Measurements from ENCODE around the gene ZNF284.
A peak's percentile ranks its signal among the peaks of the same experiment; 100 is the strongest.

ZNF284 gene

GRCh38 chr19:44071824-44072542 is at the start of gene ZNF284:
ZNF284 (plus strand) TSS chr19:44072159; CDS start chr19:44076390, 4,231 bp downstream.
- no peak within 1 kb of the TSS for H3K4me2 ChIP-seq (ENCODE audit: low read length)
- TF ChIP-seq EZH2phosphoT487 (IDR thresholded peaks at IDR 0.05; ENCODE audit: low read depth), result no peak
- TF ChIP-seq CTCF (IDR thresholded peaks at IDR 0.05; ENCODE audit: low read depth, low read length), result no peak
- no peaks in the 10 kb centered on the region for H3K79me2 ChIP-seq (ENCODE audit: low read length)
- H3K27me3 ChIP-seq (ENCODE audit: low read depth, low read length), result no peaks in the 10 kb centered on the region
- no peak within 1 kb of the TSS for H3K27ac ChIP-seq (ENCODE audit: low read length)
- no peak within 1 kb of the TSS for H2AFZ ChIP-seq (ENCODE audit: low read depth, low read length)
- H3K36me3 ChIP-seq (replicated peaks; ENCODE audit: low read depth, low read length), result no peaks in the 10 kb centered on the region
- no peaks in the 10 kb centered on the region for H4K20me1 ChIP-seq (ENCODE audit: insufficient read depth, low read length)
- H3K4me1 ChIP-seq (ENCODE audit: low read length), result no peaks in the 10 kb centered on the region
- H3K9ac ChIP-seq (ENCODE audit: low read length), result no peak within 1 kb of the TSS
- H3K9me3 ChIP-seq (ENCODE audit: insufficient read depth, low read length), result peaks cover under 1% of the 10 kb centered on the region; the same call in 1 of the 2 replicates
- no peak within 1 kb of the TSS for H3K4me3 ChIP-seq (ENCODE audit: low read length)

GRCh38 chr19:44024900-44025216 is 47.1 kb upstream of the ZNF284 start:
- H3K9ac ChIP-seq (ENCODE audit: low read length), result peak overlapping the region; percentile 61
- no peaks in the 10 kb centered on the region for H4K20me1 ChIP-seq (ENCODE audit: insufficient read depth, low read length)

GRCh38 chr19:44025217-44025936 is 46.6 kb upstream of the ZNF284 start, which contains the start of gene ZNF222:
ZNF222 (plus strand) TSS chr19:44025379; CDS start chr19:44025437, 58 bp downstream.
- Histone ChIP-seq H2AFZ (ENCODE audit: low read depth, low read length) (peak within 1 kb of the TSS; percentile 98), H3K27ac (ENCODE audit: low read length) (no peak within 1 kb of the TSS), H3K9me3 (ENCODE audit: insufficient read depth, low read length) (0 out of 2 replicates have a peak, but pooled peaks cover 6% of the 10 kb centered on the region), H3K36me3 (replicated peaks; ENCODE audit: low read depth, low read length) (peaks cover 37% of the 10 kb centered on the region), H3K27me3 (ENCODE audit: low read depth, low read length) (no peaks in the 10 kb centered on the region), H3K79me2 (ENCODE audit: low read length) (no peaks in the 10 kb centered on the region), H4K20me1 (ENCODE audit: insufficient read depth, low read length) (no peaks in the 10 kb centered on the region), H3K4me3 (ENCODE audit: low read length) (peak within 1 kb of the TSS; percentile 78), H3K9ac (ENCODE audit: low read length) (peak within 1 kb of the TSS; percentile 61), H3K4me2 (ENCODE audit: low read length) (peak within 1 kb of the TSS; percentile 53), H3K4me1 (ENCODE audit: low read length) (no peaks in the 10 kb centered on the region)
- TF ChIP-seq CTCF (IDR thresholded peaks at IDR 0.05; ENCODE audit: low read depth, low read length) (no peak), EZH2phosphoT487 (IDR thresholded peaks at IDR 0.05; ENCODE audit: low read depth) (no peak)

More at GRCh38 chr19:44024900-44025216, 47.1 kb upstream of the ZNF284 start:
- Histone ChIP-seq H3K4me1 (ENCODE audit: low read length) (no peaks in the 10 kb centered on the region), H3K27ac (ENCODE audit: low read length) (no peak overlapping the region), H2AFZ (ENCODE audit: low read depth, low read length) (peak overlapping the region; percentile 98), H3K79me2 (ENCODE audit: low read length) (no peaks in the 10 kb centered on the region), H3K36me3 (replicated peaks; ENCODE audit: low read depth, low read length) (peaks cover 32% of the 10 kb centered on the region), H3K4me2 (ENCODE audit: low read length) (peak overlapping the region; percentile 53), H3K27me3 (ENCODE audit: low read depth, low read length) (no peaks in the 10 kb centered on the region), H3K9me3 (ENCODE audit: insufficient read depth, low read length) (0 out of 2 replicates have a peak, but pooled peaks cover 4% of the 10 kb centered on the region), H3K4me3 (ENCODE audit: low read length) (peak overlapping the region; percentile 78)
- no peak for TF ChIP-seq EZH2phosphoT487 (IDR thresholded peaks at IDR 0.05; ENCODE audit: low read depth)
- TF ChIP-seq CTCF (IDR thresholded peaks at IDR 0.05; ENCODE audit: low read depth, low read length), result no peak

- peaks cover 44% of the 10 kb centered on the region for H3K36me3 ChIP-seq (replicated peaks; ENCODE audit: low read depth, low read length)
- H3K27ac ChIP-seq (ENCODE audit: low read length), result no peak overlapping the region
- H4K20me1 ChIP-seq (ENCODE audit: insufficient read depth, low read length), result no peaks in the 10 kb centered on the region
- H2AFZ ChIP-seq (ENCODE audit: low read depth, low read length), result no peak overlapping the region
- H3K4me1 ChIP-seq (ENCODE audit: low read length), result no peaks in the 10 kb centered on the region
- no peaks in the 10 kb centered on the region for H3K27me3 ChIP-seq (ENCODE audit: low read depth, low read length)
- H3K79me2 ChIP-seq (ENCODE audit: low read length), result no peaks in the 10 kb centered on the region
- no peak overlapping the region for H3K4me2 ChIP-seq (ENCODE audit: low read length)
- peaks cover 13% of the 10 kb centered on the region; the same call in 1 of the 2 replicates for H3K9me3 ChIP-seq (ENCODE audit: insufficient read depth, low read length)
- TF ChIP-seq EZH2phosphoT487 (IDR thresholded peaks at IDR 0.05; ENCODE audit: low read depth), result no peak
- TF ChIP-seq CTCF (IDR thresholded peaks at IDR 0.05; ENCODE audit: low read depth, low read length), result no peak
- H3K9ac ChIP-seq (ENCODE audit: low read length), result no peak overlapping the region
- H3K4me3 ChIP-seq (ENCODE audit: low read length), result no peak overlapping the region
Measured at GRCh38 chr19:44026622-44027021, 45.3 kb upstream of the ZNF284 start.
